HG02943 (cell line): ENCODE results near the gene KIF5B.
"Not testable (repeated sequence)": the region's sequence is repeated elsewhere in the genome, so short reads cannot be mapped to it uniquely, and the experiment has no call there.

Experiments
- ATAC-seq: cut with Tn5 transposase; IDR thresholded peaks from one replicate; pipeline ENCODE4 v1.9.1; 2021; ENCODE audit warnings: mild to moderate bottlenecking, low read depth, moderate library complexity; ENCODE audit not compliant: unreplicated experiment

The KIF5B gene

GRCh38 chr10:32023264-32023663 lies 33.0 kb downstream of the KIF5B start:
- no peak for ATAC-seq

- ATAC-seq, result no peak
Observed at GRCh38 chr10:32017044-32017443, 39.2 kb downstream of the KIF5B start.

GRCh38 chr10:32015386-32015785 lies 40.8 kb downstream of the KIF5B start:
- no peak for ATAC-seq

- no peak for ATAC-seq
Observed at GRCh38 chr10:32007026-32007425, 49.2 kb downstream of the KIF5B start.

- no peak for ATAC-seq
Observed at GRCh38 chr10:32005050-32005449, 51.2 kb downstream of the KIF5B start.

GRCh38 chr10:32004161-32004591 lies 52.0 kb downstream of the KIF5B start:
- no peak for ATAC-seq

- ATAC-seq, result no peak
Observed at GRCh38 chr10:32002531-32002930, 53.7 kb downstream of the KIF5B start.

GRCh38 chr10:32000937-32001336 lies 55.3 kb downstream of the KIF5B start:
- ATAC-seq, result no peak

GRCh38 chr10:31999836-32000235 lies 56.4 kb downstream of the KIF5B start:
- ATAC-seq, result no peak

- no peak for ATAC-seq
Observed at GRCh38 chr10:31999070-31999660, 57.1 kb downstream of the KIF5B start.

GRCh38 chr10:31994926-31995325 lies 61.3 kb downstream of the KIF5B start:
- ATAC-seq, result no peak

- ATAC-seq, result no peak
Observed at GRCh38 chr10:31990937-31991336, 65.3 kb downstream of the KIF5B start.

- ATAC-seq, result not testable (repeated sequence)
Observed at GRCh38 chr10:31987786-31988185, 68.4 kb downstream of the KIF5B start.

- no peak for ATAC-seq
Observed at GRCh38 chr10:31982111-31982510, 74.1 kb downstream of the KIF5B start.

- no peak for ATAC-seq
Observed at GRCh38 chr10:31980471-31980870, 75.8 kb downstream of the KIF5B start.

- ATAC-seq, result not testable (repeated sequence)
Observed at GRCh38 chr10:31979071-31979470, 77.2 kb downstream of the KIF5B start.

- ATAC-seq, result no peak
Observed at GRCh38 chr10:31978156-31978483, 78.1 kb downstream of the KIF5B start.

- ATAC-seq, result no peak
Observed at GRCh38 chr10:31977440-31978155, 78.6 kb downstream of the KIF5B start.

- no peak for ATAC-seq
Observed at GRCh38 chr10:31975157-31975765, 81.0 kb downstream of the KIF5B start.

GRCh38 chr10:31974434-31975124 lies 81.6 kb downstream of the KIF5B start:
- no peak for ATAC-seq

GRCh38 chr10:31972519-31973041 lies 83.6 kb downstream of the KIF5B start:
- ATAC-seq, result no peak
